GM21619 (cell line): ENCODE data around the gene ACSL4.
"Not testable (repeated sequence)": the region's sequence is repeated elsewhere in the genome, so short reads cannot be mapped to it uniquely, and the experiment has no call there.

ENCODE experiments used
- ATAC-seq: cut with Tn5 transposase; IDR thresholded peaks from one replicate; pipeline ENCODE4 v1.9.1; 2021; ENCODE audit not compliant: unreplicated experiment

The ACSL4 gene

GRCh38 chrX:109679820-109680219 lies 53.2 kb downstream of the ACSL4 start:
- ATAC-seq, result no peak

DNA sequence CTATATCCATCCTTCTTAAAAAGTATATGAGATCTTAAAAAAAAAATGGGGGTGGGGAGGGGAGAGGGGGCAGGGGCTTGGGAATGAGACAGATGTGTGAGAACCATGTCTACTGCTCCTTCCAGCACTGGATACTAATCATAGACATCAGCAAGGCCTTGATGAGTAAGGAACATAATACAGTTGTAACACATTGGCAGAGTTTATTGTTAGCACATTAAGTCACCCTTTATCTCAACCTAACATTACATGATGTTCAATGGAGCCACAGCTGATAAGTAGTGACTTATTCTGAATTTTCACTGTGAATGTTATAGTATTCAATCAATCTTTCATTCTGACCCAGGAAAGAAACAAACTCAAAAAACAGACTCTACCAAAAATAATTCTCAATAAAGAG lies 60.8 kb downstream of the ACSL4 start:
- ATAC-seq, result no peak

GRCh38 chrX:109671170-109671569 lies 61.9 kb downstream of the ACSL4 start:
- not testable (repeated sequence) for ATAC-seq

GRCh38 chrX:109667986-109668385 lies 65.1 kb downstream of the ACSL4 start:
- ATAC-seq, result no peak

DNA sequence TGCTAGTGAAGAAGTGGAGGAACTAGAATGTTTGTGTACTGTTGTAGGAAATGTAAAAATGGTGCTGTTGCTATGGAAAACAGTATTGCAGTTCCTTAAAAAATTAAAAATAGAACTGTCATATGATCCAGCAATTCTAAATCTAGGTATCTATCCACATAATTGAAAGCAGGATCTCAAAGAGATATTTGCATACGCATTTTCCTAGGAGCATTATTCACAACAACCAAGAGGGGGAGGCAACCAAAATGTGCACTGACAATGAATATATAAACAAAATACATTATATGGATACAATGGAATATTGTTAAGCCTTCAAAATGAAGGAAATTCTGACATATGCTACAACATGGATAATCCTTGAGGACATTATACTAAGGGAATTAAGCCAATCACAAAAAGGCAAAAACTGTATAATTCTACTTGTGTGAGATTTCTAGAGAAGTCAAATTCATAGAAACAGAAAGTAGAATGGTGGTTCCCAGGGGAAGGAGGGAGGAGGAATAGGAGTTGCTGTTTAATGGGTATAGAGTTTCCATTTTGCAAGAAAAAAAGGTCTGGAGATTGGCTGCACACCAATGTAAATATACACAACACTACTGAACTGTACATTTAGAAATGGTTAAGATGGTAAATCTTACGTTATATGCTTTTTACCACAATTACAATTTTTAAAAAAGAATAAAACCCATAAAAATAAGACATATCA lies 72.5 kb downstream of the ACSL4 start:
- ATAC-seq, result no peak

- ATAC-seq, result no peak
These were observed 74.7 kb downstream of the ACSL4 start for GRCh38 chrX:109658391-109658790.

DNA sequence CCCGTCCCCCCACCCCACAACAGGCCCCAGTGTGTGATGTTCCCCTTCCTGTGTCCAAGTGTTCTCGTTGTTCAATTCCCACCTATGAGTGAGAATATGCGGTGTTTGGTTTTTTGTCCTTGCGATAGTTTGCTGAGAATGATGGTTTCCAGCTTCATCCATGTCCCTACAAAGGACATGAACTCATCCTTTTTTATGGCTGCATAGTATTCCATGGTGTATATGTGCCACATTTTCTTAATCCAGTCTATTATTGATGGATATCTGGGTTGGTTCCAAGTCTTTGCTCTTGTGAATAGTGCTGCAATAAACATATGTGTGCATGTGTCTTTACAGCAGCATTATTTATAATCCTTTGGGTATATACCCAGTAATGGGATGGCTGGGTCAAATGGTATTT lies 75.7 kb downstream of the ACSL4 start:
- not testable (repeated sequence) for ATAC-seq

- no peak for ATAC-seq
These were observed 76.3 kb downstream of the ACSL4 start for GRCh38 chrX:109656774-109657173.

DNA sequence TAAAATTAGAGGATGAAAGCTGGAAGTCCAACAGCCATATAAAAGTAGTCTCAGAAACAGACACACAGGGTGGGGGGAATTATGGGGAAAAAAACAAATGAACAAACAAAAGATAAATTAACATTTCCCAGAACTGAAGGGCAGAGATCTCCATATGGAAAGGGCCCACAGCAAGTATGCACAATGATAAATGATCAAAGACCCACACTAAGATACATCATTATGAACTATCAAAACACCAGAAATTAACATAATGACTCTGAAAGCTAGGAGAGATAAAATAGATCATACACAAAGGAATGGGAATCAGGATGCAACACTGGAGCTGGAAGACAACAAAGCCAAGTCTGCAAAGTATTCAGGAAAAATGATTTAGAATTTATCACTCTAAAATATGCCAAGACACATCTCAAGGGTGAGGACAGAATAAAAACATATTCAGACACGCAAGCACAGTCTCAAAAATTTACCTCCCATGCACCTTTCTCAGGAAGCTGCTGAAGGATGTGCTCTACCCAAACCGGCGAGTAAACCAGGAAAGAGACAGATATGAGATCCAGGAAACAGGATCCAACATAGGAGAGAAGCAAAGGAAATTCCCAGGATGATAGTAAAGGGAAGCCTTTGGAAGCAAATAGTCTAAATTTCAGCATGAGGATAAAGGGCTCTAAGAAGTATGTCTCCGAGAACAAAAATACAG lies 77.4 kb downstream of the ACSL4 start:
- ATAC-seq, result no peak

DNA sequence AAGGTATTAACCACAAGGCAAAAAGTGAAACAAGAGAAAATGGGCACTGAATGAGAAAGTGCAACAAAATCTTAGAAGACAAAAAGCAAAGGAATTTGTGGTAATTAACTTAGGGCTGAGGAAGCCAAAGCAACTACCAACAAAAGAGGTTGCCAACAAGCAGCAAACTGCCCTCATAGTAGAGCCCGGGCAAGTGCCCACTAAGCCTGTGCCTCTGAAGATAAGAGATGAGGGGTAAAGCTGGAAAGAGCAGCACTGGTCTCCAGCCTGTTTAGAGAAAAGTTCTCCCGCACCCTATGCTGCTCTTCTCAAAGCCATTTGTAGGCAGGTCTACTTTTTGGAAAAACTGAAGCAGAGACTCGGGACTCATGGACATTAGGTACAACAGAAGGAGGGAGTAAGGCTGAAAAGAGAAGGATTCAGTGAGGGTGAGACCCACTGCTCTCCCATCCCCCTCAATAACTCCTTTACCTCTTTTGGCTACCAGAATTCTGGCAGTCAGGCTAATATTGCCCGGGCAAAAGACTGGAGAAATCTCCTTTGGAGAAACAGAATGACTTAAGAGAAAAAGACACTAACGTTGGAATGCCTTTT lies 78.4 kb downstream of the ACSL4 start:
- no peak for ATAC-seq

GRCh38 chrX:109644671-109645070 lies 88.4 kb downstream of the ACSL4 start:
- not testable (repeated sequence) for ATAC-seq

GRCh38 chrX:109643687-109644086 lies 89.4 kb downstream of the ACSL4 start:
- no peak for ATAC-seq

GRCh38 chrX:109638158-109638557 lies 94.9 kb downstream of the ACSL4 start:
- ATAC-seq, result no peak

DNA sequence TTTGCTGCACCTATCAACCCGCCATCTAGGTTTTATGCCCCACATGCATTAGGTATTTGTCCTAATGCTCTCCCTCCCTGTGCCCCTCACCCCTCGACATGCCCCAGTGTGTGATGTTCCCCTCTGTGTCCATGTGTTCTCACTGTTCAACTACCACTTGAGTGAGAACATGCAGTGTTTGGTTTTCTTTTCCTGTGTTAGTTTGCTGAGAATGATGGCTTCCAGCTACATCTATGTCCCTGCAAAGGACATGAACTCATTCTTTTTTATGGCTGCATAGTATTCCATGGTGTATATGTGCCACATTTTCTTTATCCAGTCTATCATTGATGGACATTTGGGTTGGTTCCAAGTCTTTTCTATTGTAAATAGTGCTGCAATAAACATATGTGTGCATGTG lies 95.6 kb downstream of the ACSL4 start:
- not testable (repeated sequence) for ATAC-seq

GRCh38 chrX:109635146-109635545 lies 97.9 kb downstream of the ACSL4 start:
- no peak for ATAC-seq

DNA sequence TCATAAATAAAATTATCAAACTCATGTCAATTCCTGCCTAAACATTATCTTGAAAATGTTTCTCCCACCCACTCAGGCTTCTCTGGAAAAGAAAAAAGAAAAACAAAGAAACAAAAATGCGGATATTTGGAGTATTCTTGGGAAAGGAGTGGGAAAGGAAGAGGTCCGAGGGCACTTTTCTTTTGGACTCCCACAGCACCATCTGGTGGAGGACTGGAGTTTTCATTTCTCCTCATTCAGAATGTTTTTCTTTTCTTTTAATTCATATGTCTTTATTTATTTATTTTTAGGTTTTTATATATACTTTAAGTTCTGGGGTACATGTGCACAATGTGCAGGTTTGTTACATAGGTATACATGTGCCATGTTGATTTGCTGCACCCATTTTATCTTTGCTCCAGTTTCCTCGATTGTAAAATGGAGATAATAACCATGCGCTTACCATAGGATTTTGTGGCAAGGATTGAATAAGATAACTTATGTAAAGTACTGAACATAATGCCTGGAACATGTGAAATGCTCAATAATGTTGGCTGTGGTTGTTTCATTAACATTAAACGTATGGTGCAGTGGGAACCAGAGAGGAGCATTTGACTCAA lies 100.1 kb downstream of the ACSL4 start:
- ATAC-seq, result no peak

- ATAC-seq, result no peak
These were observed 103.7 kb downstream of the ACSL4 start for GRCh38 chrX:109629310-109629709.

GRCh38 chrX:109626637-109627036 lies 106.4 kb downstream of the ACSL4 start:
- ATAC-seq, result no peak

- ATAC-seq, result no peak
These were observed 108.1 kb downstream of the ACSL4 start, which contains the start of gene KCNE5 for GRCh38 chrX:109624641-109625616. Gene KCNE5 (minus strand): TSS chrX:109625172. CDS start chrX:109625020, 152 bp downstream.

DNA sequence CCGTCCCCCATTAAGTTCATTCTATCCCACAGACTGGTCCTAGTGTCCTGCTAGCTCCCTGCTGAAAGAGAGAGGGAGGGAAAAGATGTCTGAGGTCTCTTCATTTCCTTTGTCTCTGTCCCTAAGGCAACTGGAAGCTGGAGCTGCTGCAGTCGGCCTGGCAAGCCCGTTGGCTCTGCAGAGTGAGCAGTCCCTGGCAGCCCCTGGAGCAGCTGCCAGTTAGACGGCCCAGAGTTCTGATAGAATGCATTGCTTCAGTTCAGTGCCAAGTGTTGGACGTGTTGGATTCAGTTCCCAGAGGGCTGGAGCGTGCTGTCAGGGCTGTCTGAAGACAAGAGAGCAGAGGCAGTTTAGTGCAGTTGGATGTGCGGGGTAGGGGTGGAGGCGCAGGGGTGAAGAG lies 109.1 kb downstream of the ACSL4 start:
- no peak for ATAC-seq

DNA sequence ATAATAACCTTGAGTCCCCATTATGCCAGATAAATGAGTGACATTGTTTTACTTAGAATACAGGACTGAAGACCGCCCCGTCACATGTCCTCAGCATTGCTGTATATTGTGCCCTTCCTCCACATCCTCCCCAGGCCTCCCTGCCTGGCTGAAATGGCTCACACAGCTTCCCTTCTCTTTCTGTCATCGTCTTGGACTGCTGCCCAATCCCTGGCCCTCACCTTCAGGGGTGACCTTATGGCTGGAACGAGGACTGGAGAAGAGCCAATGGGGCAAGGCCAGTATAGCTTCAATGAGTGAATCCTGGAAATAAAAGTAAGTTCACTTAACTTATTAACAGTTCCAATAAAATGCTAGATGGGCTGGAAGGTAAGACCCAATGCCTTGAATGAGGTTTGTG lies 110.8 kb downstream of the ACSL4 start:
- ATAC-seq, result no peak
